DOHH2 (cell line): Measurements from ENCODE around the gene KCTD10.

Experiments
- CTCF ChIP-seq: fragments of 200-600 bp; sonication (generic); IDR thresholded peaks from one replicate; pipeline ENCODE4 v1.5.1; 2014; ENCODE audit warnings: antibody characterized with exemption, mild to moderate bottlenecking, low read depth, low read length; ENCODE audit not compliant: poor library complexity, severe bottlenecking
- EZH2phosphoT487 ChIP-seq: fragments of 200-600 bp; sonication (generic); IDR thresholded peaks from 2 replicates; pipeline ENCODE4 v1.6.1; 2017; ENCODE audit warnings: borderline replicate concordance, mild to moderate bottlenecking, antibody characterized with exemption, low read length, moderate library complexity, mixed read lengths

DNA sequence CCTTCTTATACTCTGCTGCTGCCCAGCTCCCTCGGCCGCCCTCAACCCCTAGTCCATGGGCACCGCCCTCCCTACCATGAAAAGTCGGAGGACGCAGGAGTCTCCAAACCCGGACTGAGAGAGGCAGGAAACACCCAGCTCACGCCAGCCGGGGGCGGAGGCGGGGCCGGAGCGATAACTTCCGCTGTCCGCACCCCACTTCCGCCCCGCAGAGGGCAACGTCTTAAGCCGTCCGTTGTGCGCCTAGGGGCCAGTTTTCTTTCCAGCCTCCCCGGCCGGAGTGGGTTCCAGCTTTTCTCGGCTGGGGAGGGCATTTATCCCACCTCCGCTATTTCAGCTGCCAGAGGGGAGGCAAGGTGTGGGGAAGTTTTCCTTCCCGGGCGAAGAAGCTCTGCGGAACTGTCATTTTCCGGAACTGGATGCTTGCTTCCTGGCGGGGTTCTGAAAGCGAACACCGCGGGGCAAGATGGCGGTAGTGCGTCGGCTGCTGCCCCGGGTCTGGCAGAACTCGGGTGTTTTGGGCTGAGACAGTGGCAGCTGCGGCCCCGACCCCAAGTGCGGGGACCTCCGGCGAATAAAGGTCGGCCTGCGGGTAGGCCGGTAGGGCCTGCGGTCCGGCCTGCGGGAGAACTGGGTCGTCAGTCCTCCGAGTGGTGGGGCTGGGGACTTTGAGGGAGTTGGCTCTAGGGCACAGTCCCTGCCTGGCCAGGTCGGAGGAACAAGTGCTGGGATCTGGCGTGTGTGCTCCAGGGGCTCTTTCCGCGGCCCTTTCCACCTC lies at the start of gene KCTD10, which contains the start of gene UBE3B:
- TF ChIP-seq CTCF (no peak), EZH2phosphoT487 (no peak)
